CMK (cell line): ENCODE measurements around the gene KCNQ1.

ENCODE experiments used
- DNase-seq: peaks from one replicate; pipeline ENCODE4 v3.0.0-alpha.2; 2010; ENCODE audit warnings: low read depth

The KCNQ1 gene

GRCh38 chr11:2841411-2842190 is 396.8 kb downstream of the KCNQ1 start:
- DNase-seq = no peak

- DNase-seq = no peak
These were observed 398.1 kb downstream of the KCNQ1 start for GRCh38 chr11:2842876-2843275.

- no peak for DNase-seq
These were observed 398.7 kb downstream of the KCNQ1 start for GRCh38 chr11:2843551-2843950.

- no peak for DNase-seq
These were observed 399.5 kb downstream of the KCNQ1 start for GRCh38 chr11:2844116-2844842.

- DNase-seq = no peak
These were observed 400.2 kb downstream of the KCNQ1 start for GRCh38 chr11:2844996-2845395.

GRCh38 chr11:2846056-2846455 is 401.2 kb downstream of the KCNQ1 start:
- DNase-seq = no peak

- DNase-seq = no peak
These were observed 401.7 kb downstream of the KCNQ1 start for GRCh38 chr11:2846470-2846869.

GRCh38 chr11:2847561-2847960 is 402.8 kb downstream of the KCNQ1 start:
- no peak for DNase-seq

- no peak for DNase-seq
These were observed 403.7 kb downstream of the KCNQ1 start for GRCh38 chr11:2848497-2848896.

- no peak for DNase-seq
These were observed 405.4 kb downstream of the KCNQ1 start for GRCh38 chr11:2849994-2850770.

GRCh38 chr11:2853401-2853800 is 408.6 kb downstream of the KCNQ1 start:
- DNase-seq = no peak

- DNase-seq = no peak
These were observed 409.3 kb downstream of the KCNQ1 start for GRCh38 chr11:2853997-2854560.

- DNase-seq = no peak
These were observed 410.4 kb downstream of the KCNQ1 start for GRCh38 chr11:2855162-2855561.

- no peak for DNase-seq
These were observed 412.5 kb downstream of the KCNQ1 start for GRCh38 chr11:2857276-2857675.

- no peak for DNase-seq
These were observed 413.1 kb downstream of the KCNQ1 start for GRCh38 chr11:2857918-2858317.

- DNase-seq = no peak
These were observed 414.3 kb downstream of the KCNQ1 start for GRCh38 chr11:2858995-2859698.

- DNase-seq = no peak
These were observed 414.9 kb downstream of the KCNQ1 start for GRCh38 chr11:2859699-2860037.

GRCh38 chr11:2860636-2861035 is 415.8 kb downstream of the KCNQ1 start:
- no peak for DNase-seq

GRCh38 chr11:2862395-2863275 is 417.8 kb downstream of the KCNQ1 start:
- DNase-seq = no peak

GRCh38 chr11:2863276-2863618 is 418.4 kb downstream of the KCNQ1 start:
- no peak for DNase-seq

- no peak for DNase-seq
These were observed 420.1 kb downstream of the KCNQ1 start for GRCh38 chr11:2864901-2865300.
